PFSK-1 (cell line): ENCODE data around the gene PHLPP1.

Experiments
- FOXP2 ChIP-seq: optimal IDR thresholded peaks from 2 replicates; pipeline ENCODE3; 2011; ENCODE audit warnings: borderline replicate concordance, control low read depth, inconsistent platforms; ENCODE audit not compliant: insufficient read depth; ENCODE audit errors: extremely low read length, extremely low read depth
- POLR2AphosphoS5 ChIP-seq: IDR thresholded peaks from 2 replicates; pipeline ENCODE4 v1.6.1; 2012; ENCODE audit warnings: low read depth, mild to moderate bottlenecking, control low read depth, low read length, moderate library complexity
- REST ChIP-seq, 2 experiments: IDR thresholded peaks; 2 replicates each; pipeline versions ENCODE4 v1.6.1 to v1.8.0; 2011 to 2012; ENCODE audit warnings: low read depth in 2 of 2, low read length in 2 of 2, control low read depth in 1 of 2, inconsistent platforms in 1 of 2, mild to moderate bottlenecking in 1 of 2, moderate library complexity in 1 of 2; ENCODE audit not compliant: insufficient read depth in 1 of 2
- SIN3A ChIP-seq: IDR thresholded peaks from 2 replicates; pipeline ENCODE4 v1.6.1; 2012; ENCODE audit warnings: mild to moderate bottlenecking, low read length, moderate library complexity, borderline replicate concordance; ENCODE audit not compliant: insufficient read depth
- TAF1 ChIP-seq: IDR thresholded peaks from 2 replicates; pipeline ENCODE4 v1.6.1; 2012; ENCODE audit warnings: low read length, control low read depth, borderline replicate concordance; ENCODE audit not compliant: insufficient read depth

PHLPP1 gene

GRCh38 chr18:62841405-62841804, 126.1 kb downstream of the PHLPP1 start:
- no peak for TF ChIP-seq TAF1
- TF ChIP-seq POLR2AphosphoS5 = no peak
- TF ChIP-seq FOXP2 = no peak
- TF ChIP-seq REST (IDR thresholded peaks at IDR 0.05; ENCODE audit: insufficient read depth in 1 of 2, low read depth in 2 of 2, low read length in 2 of 2) = no peak
- no peak for TF ChIP-seq SIN3A

GRCh38 chr18:62842898-62843297, 127.6 kb downstream of the PHLPP1 start:
- TF ChIP-seq REST (IDR thresholded peaks at IDR 0.05; ENCODE audit: insufficient read depth in 1 of 2, low read depth in 2 of 2, low read length in 2 of 2) (no peak), TAF1 (no peak), POLR2AphosphoS5 (no peak), FOXP2 (no peak), SIN3A (no peak)

DNA sequence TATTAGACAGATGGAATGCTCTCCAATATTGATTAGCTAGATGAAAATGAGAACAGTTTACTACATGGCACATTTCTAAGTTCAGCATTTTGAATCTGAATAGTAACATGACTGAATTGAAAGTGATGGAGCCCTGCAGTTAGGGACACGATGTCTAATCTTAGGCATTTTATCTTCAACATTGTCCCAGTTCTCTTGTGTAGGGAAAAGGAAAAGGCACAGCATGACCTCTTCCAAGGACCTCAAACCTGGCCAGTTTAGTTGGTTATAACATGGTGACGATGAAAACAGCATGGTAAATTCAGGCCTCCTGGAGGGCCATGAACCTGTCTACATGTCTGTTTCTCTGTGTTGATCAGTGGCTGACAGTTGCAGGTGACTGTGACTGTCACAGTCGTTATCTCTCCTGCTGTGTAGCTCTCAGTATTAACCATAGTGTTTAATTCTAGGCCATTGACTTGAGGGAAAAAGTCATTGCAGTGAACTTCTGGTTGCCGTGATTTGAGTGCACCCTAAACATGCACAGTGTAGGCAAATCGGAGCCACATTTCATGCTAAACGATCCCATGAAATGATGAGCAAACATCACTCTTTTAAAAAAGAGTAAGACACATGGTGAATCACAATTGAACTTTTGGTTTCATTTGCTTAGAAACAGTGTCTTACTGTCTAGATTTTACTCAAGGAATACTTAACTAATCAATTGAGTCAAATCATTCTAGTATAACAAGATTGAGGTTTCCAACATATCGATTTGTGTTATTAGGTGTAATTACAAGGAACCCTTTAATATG, 129.7 kb downstream of the PHLPP1 start:
- no peak for TF ChIP-seq SIN3A
- TF ChIP-seq FOXP2 = no peak
- no peak for TF ChIP-seq REST (IDR thresholded peaks at IDR 0.05; ENCODE audit: insufficient read depth in 1 of 2, low read depth in 2 of 2, low read length in 2 of 2)
- no peak for TF ChIP-seq POLR2AphosphoS5
- no peak for TF ChIP-seq TAF1

- no peak for TF ChIP-seq FOXP2
- TF ChIP-seq POLR2AphosphoS5 = no peak
- no peak for TF ChIP-seq SIN3A
- TF ChIP-seq REST (IDR thresholded peaks at IDR 0.05; ENCODE audit: insufficient read depth in 1 of 2, low read depth in 2 of 2, low read length in 2 of 2) = no peak
- TF ChIP-seq TAF1 = no peak
Measured at GRCh38 chr18:62846313-62846712, 131.0 kb downstream of the PHLPP1 start.
